ENCODE data around the gene ETV1. TPM values are rescaled to one million over a fixed set of nuclear protein-coding genes. Genes with fewer than 3 reads are reported as not detected.

ETV1 gene
- total RNA-seq, 1 experiment from 2014 or later, result 68.5 TPM

DNA sequence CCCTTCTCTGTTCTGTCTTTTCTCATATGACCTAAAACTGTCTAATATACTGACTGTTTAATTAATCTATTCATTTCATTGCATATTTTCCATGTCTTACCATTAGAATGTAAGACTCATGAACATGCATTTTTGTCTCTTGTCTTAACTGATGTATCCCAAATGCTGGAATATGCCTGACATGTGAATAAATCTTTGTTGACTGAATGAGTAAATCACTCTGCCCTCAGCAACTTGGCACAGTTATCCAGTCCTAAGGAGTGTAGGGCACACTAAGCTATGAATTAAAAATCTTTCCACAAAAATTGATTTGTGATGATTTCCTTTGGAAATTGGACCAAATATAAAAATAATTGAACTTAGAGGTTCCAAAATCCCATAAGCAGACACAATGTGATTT, 111.3 kb downstream of the ETV1 start:
- no peak overlapping the region for H2AK5ac ChIP-seq (ENCODE audit: insufficient read length, low read length)
- no peak overlapping the region for H2BK12ac ChIP-seq (ENCODE audit: insufficient read length, low read depth, low read length)
- no peak overlapping the region for H3K56ac ChIP-seq (ENCODE audit: insufficient read length, low read depth, low read length)
- H3K79me1 ChIP-seq (ENCODE audit: insufficient read depth, low read depth, low read length, poor library complexity, severe bottlenecking), result no peaks in the 10 kb centered on the region
- no peak overlapping the region for H4K91ac ChIP-seq (ENCODE audit: insufficient read length, low read depth, low read length)
- no peak overlapping the region for H3K4ac ChIP-seq (ENCODE audit: low read depth, low read length)
- peaks cover 0 to 5% of the 10 kb centered on the region in 2 experiments; a peak in 2 of 4 replicates for H3K4me1 Mint-ChIP-seq
- no peaks in the 10 kb centered on the region for H4K20me1 ChIP-seq (ENCODE audit: control insufficient read depth, insufficient read depth, insufficient read length)
- H4K8ac ChIP-seq (replicated peaks; ENCODE audit: insufficient read length, low read depth, low read length), result no peak overlapping the region
- no peak overlapping the region for H3K9ac ChIP-seq (ENCODE audit: extremely low read depth, insufficient read length, low read length)
- H2AFZ ChIP-seq (ENCODE audit: low read length), result no peak overlapping the region
- H2BK15ac ChIP-seq (ENCODE audit: low read depth, low read length), result no peak overlapping the region
- H3K4me2 ChIP-seq (ENCODE audit: insufficient read depth, insufficient read length, low read length), result no peak overlapping the region
- no peak overlapping the region for H3K18ac ChIP-seq (ENCODE audit: insufficient read length, low read depth, low read length)
- no peaks in the 10 kb centered on the region for H3K4me1 ChIP-seq (ENCODE audit: insufficient read depth, low read length)
- no peaks in the 10 kb centered on the region for H3K23me2 ChIP-seq (ENCODE audit: insufficient read length, low read depth, low read length, poor library complexity, severe bottlenecking)
- no peak overlapping the region for H3K27ac Mint-ChIP-seq
- H3K23ac ChIP-seq (ENCODE audit: insufficient read length, low read depth, low read length), result no peak overlapping the region
- no peak for TF ChIP-seq CTCF (conservative IDR thresholded peaks at IDR 0.05)
- no peaks in the 10 kb centered on the region; a peak in 1 of 5 replicates for H3K9me3 Mint-ChIP-seq
- no peak for DNase-seq
- H3K36me3 Mint-ChIP-seq (ENCODE audit: insufficient read depth in 1 of 3, low read depth in 3 of 3), result no peaks in the 10 kb centered on the region
- no peak overlapping the region for H2BK5ac ChIP-seq (ENCODE audit: insufficient read length, low read length)
- H3K27me3 ChIP-seq (ENCODE audit: insufficient read depth, low read length), result no peaks in the 10 kb centered on the region
- H3K27ac ChIP-seq (ENCODE audit: insufficient read length, low read depth, low read length), result no peak overlapping the region
- H2BK20ac ChIP-seq (ENCODE audit: low read depth, low read length, poor library complexity, severe bottlenecking), result no peak overlapping the region
- no peak overlapping the region for H3K14ac ChIP-seq (ENCODE audit: insufficient read depth, low read length)
- H3T11ph ChIP-seq (ENCODE audit: low read length), result no peak overlapping the region
- no peak overlapping the region for H3K4me3 Mint-ChIP-seq
- no peaks in the 10 kb centered on the region for H3K9me3 ChIP-seq (ENCODE audit: control insufficient read depth, low read depth, low read length)
- H3K27me3 Mint-ChIP-seq (ENCODE audit: low read depth), result no peaks in the 10 kb centered on the region; the same call in 1 of the 2 replicates
- no peaks in the 10 kb centered on the region for H3K79me2 ChIP-seq (ENCODE audit: insufficient read depth, low read length)
- no peak overlapping the region for H4K5ac ChIP-seq (ENCODE audit: insufficient read length, low read depth, low read length)
- no peak overlapping the region for H2BK120ac ChIP-seq (ENCODE audit: low read depth, low read length, poor library complexity, severe bottlenecking)
